Tibial nerve (tissue), 4 donors: ENCODE results near the gene PCDH9.

Experiments
- CTCF ChIP-seq, 5 experiments: fragments of 200-600 bp in 3 of 5; fragments of 450-650 bp in 2 of 5; sonication (generic) in 3 of 5; IDR thresholded peaks; one replicate each; pipeline ENCODE4 v1.5.1; 2016 to 2019; ENCODE audit warnings: antibody characterized with exemption in 5 of 5, mild to moderate bottlenecking in 3 of 5, moderate library complexity in 2 of 5
- EP300 ChIP-seq, 2 donors: sonication (generic); formaldehyde crosslinking; IDR thresholded peaks; one replicate each; pipeline ENCODE4 v1.6.1; 2017; ENCODE audit warnings: antibody characterized with exemption in 2 of 2, mild to moderate bottlenecking in 1 of 2

- TF ChIP-seq CTCF (IDR thresholded peaks at IDR 0.05) (no peak), EP300 (IDR thresholded peaks at IDR 0.05) (no peak)
Measured at GRCh38 chr13:66357463-66357862, 872.7 kb downstream of the PCDH9 start.
